Measurements from ENCODE around the gene ATG9B. TPM values are rescaled to one million over a fixed set of nuclear protein-coding genes. Genes with fewer than 3 reads are reported as not detected.

The ATG9B gene
- total RNA-seq, 1 experiment from 2014 or later, result 2.1 TPM

- no peak for ATAC-seq
- POLR2A ChIA-PET, result no interaction called here
Observed at GRCh38 chr7:151040616-151041375, 16.5 kb upstream of the ATG9B start.

GRCh38 chr7:151039850-151040548, 15.7 kb upstream of the ATG9B start:
- Histone ChIP-seq H3K36me3 (ENCODE audit: control insufficient read depth in 1 of 2, insufficient read depth in 2 of 2, low read length in 2 of 2) (peaks cover under 1 to 10% of the 10 kb centered on the region in 2 experiments; a peak in 2 of 4 replicates), H3K27me3 (ENCODE audit: insufficient read depth, low read length) (no peaks in the 10 kb centered on the region), H2AFZ (ENCODE audit: low read depth, low read length, poor library complexity, severe bottlenecking) (no peak overlapping the region), H3K9ac (ENCODE audit: low read length) (no peak overlapping the region), H3K27ac (ENCODE audit: low read depth, low read length) (no peak overlapping the region; the same call in 1 of the 2 replicates), H3K4me2 (ENCODE audit: low read length) (peak overlapping the region; percentile 56), H3K4me1 (ENCODE audit: control insufficient read depth in 1 of 2, insufficient read depth in 2 of 2, low read length in 2 of 2) (peaks cover 16 to 19% of the 10 kb centered on the region in 2 experiments), H4K20me1 (ENCODE audit: insufficient read depth) (no peaks in the 10 kb centered on the region), H3K79me2 (ENCODE audit: insufficient read depth, low read length) (no peaks in the 10 kb centered on the region), H3K4me3 (replicated peaks in 1 of 2; ENCODE audit: low read depth in 1 of 2, low read length in 2 of 2) (no peak overlapping the region), H3K9me3 (ENCODE audit: control insufficient read depth in 1 of 2, insufficient read depth in 1 of 2, low read depth in 1 of 2, low read length in 2 of 2) (no peaks in the 10 kb centered on the region), H3K9me2 (ENCODE audit: insufficient read depth) (no peaks in the 10 kb centered on the region)
- intact Hi-C loops (cut with micrococcal nuclease), result no loop called here
- BruUV-seq (replicated peaks), result no TSS peak
- ChIA-PET POLR2A (interaction anchor here (2.3 kb wide), 1 partner anchor 12 kb away, joined by 11 read pairs; the partner anchor contains the start of gene ABCB8), CTCF (no interaction called here), RAD21 (ENCODE audit: low non-redundant PET in 1 of 2, low total read pairs in 2 of 2, uncharacterized antibody in 2 of 2, unreplicated experiment in 2 of 2) (no interaction called here)
- ATAC-seq (no peak; the same call in none of the 2 replicates), DNase-seq (ENCODE audit: low read depth, low spot score) (no peak)
- TF ChIP-seq SIN3A (IDR thresholded peaks at IDR 0.05; ENCODE audit: low read depth) (no peak), ELF1 (IDR thresholded peaks at IDR 0.05; ENCODE audit: borderline replicate concordance, low read depth) (no peak), POLR2A (IDR thresholded peaks at IDR 0.05; ENCODE audit: borderline replicate concordance, extremely low read depth, insufficient read depth, insufficient read length) (no peak), JUND (IDR thresholded peaks at IDR 0.05) (no peak), TCF7L2 (IDR thresholded peaks at IDR 0.05; ENCODE audit: borderline replicate concordance, extremely low read depth, insufficient read depth, insufficient read length) (no peak), EZH2 (IDR thresholded peaks at IDR 0.05) (no peak), POLR2AphosphoS5 (IDR thresholded peaks at IDR 0.05; ENCODE audit: low read depth, low read length) (no peak), FOSL1 (IDR thresholded peaks at IDR 0.05; ENCODE audit: low read depth) (no peak), RAD21 (IDR thresholded peaks at IDR 0.05; ENCODE audit: low read depth) (no peak), MAX (IDR thresholded peaks at IDR 0.05) (no peak)

More at GRCh38 chr7:151040616-151041375, 16.5 kb upstream of the ATG9B start:
- Histone ChIP-seq H3K79me2 (ENCODE audit: insufficient read depth, low read length) (no peaks in the 10 kb centered on the region), H3K9ac (ENCODE audit: low read length) (no peak overlapping the region), H4K20me1 (ENCODE audit: insufficient read depth) (no peaks in the 10 kb centered on the region), H3K9me3 (ENCODE audit: control insufficient read depth in 1 of 2, insufficient read depth in 1 of 2, low read depth in 1 of 2, low read length in 2 of 2) (no peaks in the 10 kb centered on the region), H3K4me2 (ENCODE audit: low read length) (no peak overlapping the region), H3K27ac (ENCODE audit: low read depth, low read length) (no peak overlapping the region), H3K36me3 (ENCODE audit: control insufficient read depth in 1 of 2, insufficient read depth in 2 of 2, low read length in 2 of 2) (peaks cover 0 to 6% of the 10 kb centered on the region in 2 experiments; a peak in 1 of 4 replicates), H3K4me1 (ENCODE audit: control insufficient read depth in 1 of 2, insufficient read depth in 2 of 2, low read length in 2 of 2) (peaks cover 16 to 19% of the 10 kb centered on the region in 2 experiments), H2AFZ (ENCODE audit: low read depth, low read length, poor library complexity, severe bottlenecking) (no peak overlapping the region), H3K9me2 (ENCODE audit: insufficient read depth) (no peaks in the 10 kb centered on the region), H3K4me3 (replicated peaks in 1 of 2; ENCODE audit: low read depth in 1 of 2, low read length in 2 of 2) (no peak overlapping the region), H3K27me3 (ENCODE audit: insufficient read depth, low read length) (no peaks in the 10 kb centered on the region)
- DNase-seq (ENCODE audit: low read depth, low spot score), result no peak
- intact Hi-C loops (cut with micrococcal nuclease), result no loop called here
- no peak for TF ChIP-seq POLR2AphosphoS5 (IDR thresholded peaks at IDR 0.05; ENCODE audit: low read depth, low read length)
- CTCF ChIA-PET, result no interaction called here
- RAD21 ChIA-PET (ENCODE audit: low non-redundant PET in 1 of 2, low total read pairs in 2 of 2, uncharacterized antibody in 2 of 2, unreplicated experiment in 2 of 2), result no interaction called here
- no TSS peak for BruUV-seq (replicated peaks)
